SK-N-SH treated with all-trans-retinoic acid at 6 μM for 48 hours (cell line): ENCODE measurements around the gene FNDC3A.

ENCODE experiments used
- CSDC2 ChIP-seq: fragments of 250-450 bp; sonication (Bioruptor Pico); IDR thresholded peaks from 2 replicates; pipeline ENCODE4 v1.5.0; 2020; ENCODE audit warnings: mild to moderate bottlenecking, moderate library complexity
- ISL1 ChIP-seq: fragments of 250-450 bp; sonication (Bioruptor Pico); IDR thresholded peaks from 2 replicates; pipeline ENCODE4 v2.1.2; 2022; ENCODE audit warnings: mild to moderate bottlenecking, moderate library complexity
- RARB ChIP-seq: fragments of 250-450 bp; sonication (Bioruptor Pico); IDR thresholded peaks from 2 replicates; pipeline ENCODE4 v1.8.0; 2021; ENCODE audit warnings: mild to moderate bottlenecking, moderate library complexity
- SNAI2 ChIP-seq: fragments of 250-450 bp; sonication (Bioruptor Pico); IDR thresholded peaks from 2 replicates; pipeline ENCODE4 v1.5.0; 2020; ENCODE audit warnings: mild to moderate bottlenecking, moderate library complexity
- TOX ChIP-seq: fragments of 250-450 bp; sonication (Bioruptor Pico); IDR thresholded peaks from 2 replicates; pipeline ENCODE4 v1.8.0; 2021; ENCODE audit warnings: mild to moderate bottlenecking, moderate library complexity, borderline replicate concordance
- ZFP3 ChIP-seq: fragments of 250-450 bp; sonication (Bioruptor Pico); IDR thresholded peaks from 2 replicates; pipeline ENCODE4 v1.5.0; 2020; ENCODE audit warnings: mild to moderate bottlenecking, moderate library complexity
- ZFP30 ChIP-seq: fragments of 450-650 bp; formaldehyde crosslinking; IDR thresholded peaks from 2 replicates; pipeline ENCODE4 v1.5.0; 2022; ENCODE audit warnings: mild to moderate bottlenecking, moderate library complexity
- TF ChIP-seq, protein P1 (sequence below): fragments of 250-450 bp; sonication (Bioruptor Pico); IDR thresholded peaks from 2 replicates; pipeline ENCODE4 v1.8.0; 2020; ENCODE audit warnings: mild to moderate bottlenecking, moderate library complexity, borderline replicate concordance

DNA sequence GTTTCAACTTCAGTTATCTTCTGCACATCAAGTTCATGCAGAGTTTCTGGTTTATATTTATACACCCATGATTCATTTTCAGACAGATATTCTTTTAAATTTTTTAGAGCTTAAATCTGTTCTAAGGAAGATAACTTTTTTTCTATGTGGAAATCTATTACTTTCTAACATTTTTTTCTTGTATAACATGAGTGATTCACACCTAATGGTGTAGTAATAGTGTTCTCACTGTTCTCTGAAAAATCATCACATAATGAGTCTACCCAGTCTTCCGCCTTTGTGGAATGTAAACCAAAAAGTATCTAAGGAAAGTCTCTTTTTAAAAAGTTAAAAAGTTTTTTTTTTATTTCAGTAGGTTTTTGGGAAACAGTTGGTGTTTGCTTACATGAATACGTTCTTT is 70.8 kb downstream of the FNDC3A start:
- TF ChIP-seq ISL1 (CRISPR knock-in tag) (no peak), ZFP3 (CRISPR knock-in tag) (no peak), RARB (CRISPR knock-in tag) (no peak), ZFP30 (no peak), SNAI2 (CRISPR knock-in tag) (no peak), TOX (CRISPR knock-in tag) (no peak), CSDC2 (no peak)
- TF ChIP-seq, protein P1, sequence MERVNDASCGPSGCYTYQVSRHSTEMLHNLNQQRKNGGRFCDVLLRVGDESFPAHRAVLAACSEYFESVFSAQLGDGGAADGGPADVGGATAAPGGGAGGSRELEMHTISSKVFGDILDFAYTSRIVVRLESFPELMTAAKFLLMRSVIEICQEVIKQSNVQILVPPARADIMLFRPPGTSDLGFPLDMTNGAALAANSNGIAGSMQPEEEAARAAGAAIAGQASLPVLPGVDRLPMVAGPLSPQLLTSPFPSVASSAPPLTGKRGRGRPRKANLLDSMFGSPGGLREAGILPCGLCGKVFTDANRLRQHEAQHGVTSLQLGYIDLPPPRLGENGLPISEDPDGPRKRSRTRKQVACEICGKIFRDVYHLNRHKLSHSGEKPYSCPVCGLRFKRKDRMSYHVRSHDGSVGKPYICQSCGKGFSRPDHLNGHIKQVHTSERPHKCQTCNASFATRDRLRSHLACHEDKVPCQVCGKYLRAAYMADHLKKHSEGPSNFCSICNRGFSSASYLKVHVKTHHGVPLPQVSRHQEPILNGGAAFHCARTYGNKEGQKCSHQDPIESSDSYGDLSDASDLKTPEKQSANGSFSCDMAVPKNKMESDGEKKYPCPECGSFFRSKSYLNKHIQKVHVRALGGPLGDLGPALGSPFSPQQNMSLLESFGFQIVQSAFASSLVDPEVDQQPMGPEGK, result no peak
